Gastrocnemius medialis (tissue), 4 donors: ENCODE data around the gene CR1. TPM values are rescaled to one million over a fixed set of nuclear protein-coding genes. Genes with fewer than 3 reads are reported as not detected.
A peak's percentile ranks its signal among the peaks of the same experiment; 100 is the strongest.

Experiments used
- ATAC-seq, 2 donors: fragments of 150-250 bp; one replicate each; pipeline ENCODE4 v1.9.1; 2016
- DNase-seq, 2 donors: peaks; one replicate each; pipeline ENCODE4 v3.0.0-alpha.2; 2019
- H3K27ac ChIP-seq, 4 donors: fragments of 200-600 bp; sonication (generic); 1 replicate in 1 of 4; 2 replicates in 3 of 4; pipeline ENCODE4 v1.5.1; 2016 to 2018; ENCODE audit warnings: mild to moderate bottlenecking in 2 of 4, moderate library complexity in 1 of 4
- H3K27me3 ChIP-seq, 3 donors: fragments of 200-600 bp; sonication (generic) in 2 of 3; 1 replicate in 1 of 3; 2 replicates in 2 of 3; pipeline versions ENCODE4 v1.5.1 to v1.6.0; 2016 to 2019; ENCODE audit warnings: mild to moderate bottlenecking in 1 of 3, moderate library complexity in 1 of 3
- H3K36me3 ChIP-seq, 2 donors: fragments of 200-600 bp; sonication (generic) in 1 of 2; one replicate each; pipeline ENCODE4 v1.5.1; 2017 to 2018
- H3K4me1 ChIP-seq, 2 donors: fragments of 200-600 bp; sonication (generic) in 1 of 2; one replicate each; pipeline ENCODE4 v1.5.1; 2016 to 2017; ENCODE audit warnings: mild to moderate bottlenecking in 2 of 2
- H3K4me3 ChIP-seq, 4 donors: fragments of 200-600 bp; sonication (generic) in 3 of 4; 1 replicate in 1 of 4; 2 replicates in 3 of 4; pipeline ENCODE4 v1.5.1; 2016 to 2019; ENCODE audit warnings: mild to moderate bottlenecking in 2 of 4
- H3K9me3 ChIP-seq, 3 donors: fragments of 200-600 bp; sonication (generic) in 2 of 3; 1 replicate in 1 of 3; 2 replicates in 2 of 3; pipeline ENCODE4 v1.5.1; 2016 to 2019
- CTCF ChIP-seq, 5 experiments: fragments of 450-650 bp in 3 of 5; fragments of 200-600 bp in 2 of 5; sonication (generic) in 2 of 5; IDR thresholded peaks in 4 of 5; conservative IDR thresholded peaks in 1 of 5; 1 replicate in 4 of 5; 2 replicates in 1 of 5; pipeline ENCODE4 v1.5.1; 2016 to 2019; ENCODE audit warnings: antibody characterized with exemption in 5 of 5, mild to moderate bottlenecking in 3 of 5, moderate library complexity in 3 of 5
- POLR2A ChIP-seq, 2 donors: fragments of 450-650 bp; IDR thresholded peaks; one replicate each; pipeline ENCODE4 v1.6.1; 2017; ENCODE audit warnings: antibody characterized with exemption in 2 of 2, mild to moderate bottlenecking in 2 of 2, moderate library complexity in 2 of 2
- in situ Hi-C, 4 donors: fragments of 200-750 bp; cut with MboI; loops; one replicate each; pipeline versions ENCODE4 v1.15.0 to v1.8.0; 2017; ENCODE audit warnings: low sequenced_read_pairs in 4 of 4
- intact Hi-C: fragments of 100-400 bp; cut with DNase I; formaldehyde crosslinking; loops from one replicate; pipeline ENCODE4 v1.15.1; 2023; ENCODE audit warnings: low total_unique reads
- total RNA-seq, 4 donors: library from RNA; depleted of rRNA; stranded (reverse); fragments of >200 nt; gene quantifications; one replicate each; pipeline versions ENCODE4 v1.1.0 to v1.2.3, GENCODE V29; 2016

Gene CR1
- 1 to 10 TPM in 3 of 4 donors, under 1 TPM in 1; 0.66 to 2.4 (median 1.7) TPM for total RNA-seq

GRCh38 chr1:207495801-207496792 is at the start of gene CR1:
Gene CR1, plus strand, starts transcription at chr1:207496157. Its CDS starts 111 bp downstream, at chr1:207496268.
- in situ Hi-C loops (no loop called here), intact Hi-C loops (no loop called here)
- Histone ChIP-seq H3K36me3 (no peaks in the 10 kb centered on the region), H3K4me3 (peak within 1 kb of the TSS; percentile 28 to 45 (median 42)), H3K4me1 (peaks cover 0 to 4% of the 10 kb centered on the region in 2 donors), H3K27me3 (peaks cover 32 to 44% (median 35%) of the 10 kb centered on the region in 3 donors), H3K27ac (no peak within 1 kb of the TSS), H3K9me3 (no peaks in the 10 kb centered on the region)
- peak; percentile 19 to 21 for DNase-seq
- ATAC-seq, result no peak
- TF ChIP-seq CTCF (IDR thresholded peaks at IDR 0.05 in 4 of 5, conservative IDR thresholded peaks at IDR 0.05 in 1 of 5), result no peak
- no peak for TF ChIP-seq POLR2A (IDR thresholded peaks at IDR 0.05)

GRCh38 chr1:207453710-207454045 is 42.3 kb upstream of the CR1 start:
- H3K9me3 ChIP-seq, result no peaks in the 10 kb centered on the region

GRCh38 chr1:207454046-207454964 is 41.7 kb upstream of the CR1 start, which contains the start of gene CR2:
Gene CR2, plus strand, starts transcription at chr1:207454328. Its CDS starts 91 bp downstream, at chr1:207454419.
- peak; percentile 30 to 42 for ATAC-seq
- intact Hi-C loops, result no loop called here
- Histone ChIP-seq H3K36me3 (no peaks in the 10 kb centered on the region), H3K27ac (no peak within 1 kb of the TSS), H3K4me1 (peaks cover 11 to 17% of the 10 kb centered on the region in 2 donors), H3K9me3 (no peaks in the 10 kb centered on the region), H3K4me3 (peak within 1 kb of the TSS; percentile 33 to 61 (median 48)), H3K27me3 (peaks cover 46 to 49% (median 48%) of the 10 kb centered on the region in 3 donors)
- peak in 1 of 2 donors; percentile 14 for DNase-seq
- in situ Hi-C loops, result no loop called here
- no peak for TF ChIP-seq POLR2A (IDR thresholded peaks at IDR 0.05)
- no peak for TF ChIP-seq CTCF (IDR thresholded peaks at IDR 0.05 in 4 of 5, conservative IDR thresholded peaks at IDR 0.05 in 1 of 5)

More at GRCh38 chr1:207453710-207454045, 42.3 kb upstream of the CR1 start:
- Histone ChIP-seq H3K36me3 (no peaks in the 10 kb centered on the region), H3K27me3 (peaks cover 46 to 52% (median 48%) of the 10 kb centered on the region in 3 donors), H3K27ac (no peak overlapping the region), H3K4me1 (peaks cover 11 to 17% of the 10 kb centered on the region in 2 donors), H3K4me3 (peak overlapping the region in 2 of 4 donors; percentile 51 to 61)
- intact Hi-C loops (no loop called here), in situ Hi-C loops (no loop called here)
- TF ChIP-seq POLR2A (IDR thresholded peaks at IDR 0.05) (no peak), CTCF (IDR thresholded peaks at IDR 0.05 in 4 of 5, conservative IDR thresholded peaks at IDR 0.05 in 1 of 5) (no peak)
- ATAC-seq (no peak), DNase-seq (no peak)

GRCh38 chr1:207455183-207455754 is 40.7 kb upstream of the CR1 start:
- Histone ChIP-seq H3K27me3 (peaks cover 45 to 48% (median 46%) of the 10 kb centered on the region in 3 donors), H3K9me3 (no peaks in the 10 kb centered on the region), H3K4me1 (peaks cover 11 to 17% of the 10 kb centered on the region in 2 donors), H3K36me3 (no peaks in the 10 kb centered on the region), H3K27ac (no peak overlapping the region), H3K4me3 (peak overlapping the region in 2 of 4 donors; percentile 51 to 61)
- intact Hi-C loops (no loop called here), in situ Hi-C loops (no loop called here)
- DNase-seq (no peak), ATAC-seq (no peak)
- TF ChIP-seq CTCF (IDR thresholded peaks at IDR 0.05 in 4 of 5, conservative IDR thresholded peaks at IDR 0.05 in 1 of 5) (no peak), POLR2A (IDR thresholded peaks at IDR 0.05) (no peak)
